ENCODE results near the gene ZNF580. TPM values are rescaled to one million over a fixed set of nuclear protein-coding genes. Genes with fewer than 3 reads are reported as not detected.

Gene ZNF580
- total and polyA plus RNA-seq, 9 donors: 14.5 to 70.6 (median 59.4) TPM

DNA sequence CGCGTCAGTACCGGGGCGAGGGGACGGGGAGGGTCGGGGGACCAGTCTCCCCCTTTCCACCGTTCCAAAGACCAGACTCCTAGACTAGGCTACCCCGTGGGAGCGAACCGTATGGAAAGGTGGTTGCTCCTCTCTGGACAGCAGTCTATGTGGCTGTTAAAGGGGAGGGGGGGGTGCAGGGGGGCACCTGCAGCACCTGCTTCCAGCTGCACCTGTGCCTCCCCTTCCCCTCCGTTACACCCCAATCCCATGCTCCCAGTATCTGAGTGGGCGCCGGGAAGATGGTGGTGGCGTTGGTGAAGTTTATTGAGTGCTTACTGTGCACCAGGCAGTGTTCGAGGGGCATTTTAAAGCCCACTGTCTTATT lies 40.2 kb upstream of the ZNF580 start:
- Histone ChIP-seq H3K27ac (peak overlapping the region; percentile 90 to 99), H3K4me1 (ENCODE audit: insufficient read depth) (peaks cover 2% of the 10 kb centered on the region), H3K36me3 (no peaks in the 10 kb centered on the region), H3K27me3 (no peaks in the 10 kb centered on the region), H3K4me3 (peak overlapping the region; percentile 96), H3K9me3 (no peaks in the 10 kb centered on the region)
- TF ChIP-seq EP300 (IDR thresholded peaks at IDR 0.05) (no peak), POLR2A (IDR thresholded peaks at IDR 0.05) (peak; percentile 17)
- no peak for DNase-seq
- intact Hi-C loops (cut with DNase I): no loop called here
- 3 to 5% (median 4%) methylated on average over 12 to 15 of the region's 15 CpGs for WGBS, 3 donors

DNA sequence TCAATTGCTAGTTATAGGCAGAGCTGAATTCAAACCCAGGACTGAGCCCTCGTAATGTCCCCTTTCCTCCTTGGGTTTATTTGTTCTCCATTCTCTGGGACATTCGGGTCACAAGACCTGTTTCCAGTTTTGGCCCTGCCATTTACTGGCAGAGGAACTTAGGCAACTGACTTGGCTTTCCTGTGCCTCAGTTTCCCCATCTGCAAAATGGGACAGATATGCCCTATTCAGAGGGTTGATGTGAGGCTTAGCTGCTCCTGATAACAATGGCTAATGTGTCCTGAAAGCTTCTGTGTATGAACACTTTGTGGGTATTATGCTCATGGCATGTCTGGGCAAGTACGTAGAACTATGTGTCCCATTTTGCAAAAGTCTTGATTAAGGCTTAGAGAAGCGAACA lies 39.7 kb upstream of the ZNF580 start:
- Histone ChIP-seq H3K27me3 (no peaks in the 10 kb centered on the region), H3K9me3 (no peaks in the 10 kb centered on the region), H3K4me3 (peak overlapping the region; percentile 96), H3K36me3 (no peaks in the 10 kb centered on the region), H3K27ac (peak overlapping the region in 1 of 2 donors; percentile 99), H3K4me1 (ENCODE audit: insufficient read depth) (peaks cover 2% of the 10 kb centered on the region)
- TF ChIP-seq POLR2A (IDR thresholded peaks at IDR 0.05): no peak
- TF ChIP-seq, protein P1, sequence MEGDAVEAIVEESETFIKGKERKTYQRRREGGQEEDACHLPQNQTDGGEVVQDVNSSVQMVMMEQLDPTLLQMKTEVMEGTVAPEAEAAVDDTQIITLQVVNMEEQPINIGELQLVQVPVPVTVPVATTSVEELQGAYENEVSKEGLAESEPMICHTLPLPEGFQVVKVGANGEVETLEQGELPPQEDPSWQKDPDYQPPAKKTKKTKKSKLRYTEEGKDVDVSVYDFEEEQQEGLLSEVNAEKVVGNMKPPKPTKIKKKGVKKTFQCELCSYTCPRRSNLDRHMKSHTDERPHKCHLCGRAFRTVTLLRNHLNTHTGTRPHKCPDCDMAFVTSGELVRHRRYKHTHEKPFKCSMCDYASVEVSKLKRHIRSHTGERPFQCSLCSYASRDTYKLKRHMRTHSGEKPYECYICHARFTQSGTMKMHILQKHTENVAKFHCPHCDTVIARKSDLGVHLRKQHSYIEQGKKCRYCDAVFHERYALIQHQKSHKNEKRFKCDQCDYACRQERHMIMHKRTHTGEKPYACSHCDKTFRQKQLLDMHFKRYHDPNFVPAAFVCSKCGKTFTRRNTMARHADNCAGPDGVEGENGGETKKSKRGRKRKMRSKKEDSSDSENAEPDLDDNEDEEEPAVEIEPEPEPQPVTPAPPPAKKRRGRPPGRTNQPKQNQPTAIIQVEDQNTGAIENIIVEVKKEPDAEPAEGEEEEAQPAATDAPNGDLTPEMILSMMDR (IDR thresholded peaks at IDR 0.05): no peak
- no peak for TF ChIP-seq EP300 (IDR thresholded peaks at IDR 0.05)
- no peak for DNase-seq
- intact Hi-C loops (cut with DNase I): no loop called here
- 83 to 86% (median 83%) methylated on average over 4 of the region's 4 CpGs for WGBS, 3 donors

DNA sequence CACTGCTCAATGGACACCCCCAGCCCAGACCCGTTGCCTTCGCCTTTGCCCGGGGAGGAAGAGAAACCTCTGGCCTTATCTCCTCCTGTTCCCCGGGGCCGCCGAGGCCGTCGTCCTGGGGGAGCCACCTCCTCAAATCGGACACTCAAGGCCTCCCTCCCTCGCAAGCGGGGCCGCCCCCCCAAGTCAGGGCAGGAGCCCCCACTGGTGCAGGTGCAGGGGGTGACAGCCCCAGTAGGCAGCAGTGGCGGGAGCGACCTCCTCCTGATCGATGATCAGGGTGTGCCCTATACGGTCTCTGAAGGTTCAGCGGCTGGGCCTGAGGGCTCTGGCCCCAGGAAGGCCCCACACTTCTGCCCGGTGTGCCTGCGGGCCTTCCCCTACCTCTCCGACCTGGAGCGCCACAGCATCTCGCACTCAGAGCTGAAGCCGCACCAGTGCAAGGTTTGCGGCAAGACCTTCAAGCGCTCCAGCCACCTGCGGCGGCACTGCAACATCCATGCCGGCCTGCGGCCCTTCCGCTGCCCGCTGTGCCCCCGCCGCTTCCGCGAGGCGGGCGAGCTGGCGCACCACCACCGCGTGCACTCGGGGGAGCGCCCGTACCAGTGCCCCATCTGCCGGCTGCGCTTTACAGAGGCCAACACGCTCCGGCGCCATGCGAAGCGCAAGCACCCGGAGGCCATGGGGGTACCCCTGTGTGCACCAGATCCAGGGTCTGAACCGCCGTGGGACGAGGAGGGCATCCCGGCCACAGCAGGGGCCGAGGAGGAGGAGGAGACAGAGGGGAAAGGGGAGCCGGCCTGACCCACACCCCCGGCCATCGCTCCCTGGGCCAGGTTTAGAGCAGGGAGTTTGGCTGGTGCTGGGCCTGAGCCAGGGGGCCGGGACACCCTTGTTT lies 38.4 kb upstream of the ZNF580 start:
- Histone ChIP-seq H3K4me3 (no peak overlapping the region), H3K27ac (no peak overlapping the region), H3K9me3 (no peaks in the 10 kb centered on the region), H3K36me3 (no peaks in the 10 kb centered on the region), H3K4me1 (ENCODE audit: insufficient read depth) (peaks cover 6% of the 10 kb centered on the region), H3K27me3 (no peaks in the 10 kb centered on the region)
- 92 to 94% (median 93%) methylated on average over 60 of the region's 60 CpGs for WGBS, 3 donors
- peak in 3 of 5 donors; percentile 59 to 63 (median 60) for DNase-seq
- intact Hi-C loops (cut with DNase I): no loop called here
- no peak for TF ChIP-seq EP300 (IDR thresholded peaks at IDR 0.05)
- TF ChIP-seq POLR2A (IDR thresholded peaks at IDR 0.05): no peak
- TF ChIP-seq, protein P1 (IDR thresholded peaks at IDR 0.05): no peak

DNA sequence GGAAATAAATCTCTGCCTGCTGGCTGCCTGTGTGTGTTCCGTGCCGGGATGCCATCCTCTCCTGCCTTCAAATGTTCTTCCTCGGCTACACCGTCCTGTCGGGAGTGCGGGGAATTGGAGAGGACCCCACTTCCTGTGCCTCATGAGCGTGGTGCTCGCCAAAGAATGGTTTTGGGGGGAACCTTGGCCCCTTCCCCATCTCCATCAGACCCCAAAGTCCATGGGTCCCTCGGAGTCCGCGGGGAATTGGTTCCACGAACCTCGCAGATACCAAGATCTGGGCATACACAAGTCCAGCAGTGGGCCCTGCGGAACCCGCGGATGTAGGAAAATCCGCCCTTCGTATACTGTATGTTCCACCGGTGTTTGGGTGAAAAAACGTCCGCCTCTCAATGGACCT lies 37.7 kb upstream of the ZNF580 start:
- WGBS, 3 donors: 88 to 93% (median 92%) methylated on average over 21 of the region's 21 CpGs
- TF ChIP-seq POLR2A (IDR thresholded peaks at IDR 0.05) (no peak), EP300 (IDR thresholded peaks at IDR 0.05) (no peak)
- TF ChIP-seq, protein P1 (IDR thresholded peaks at IDR 0.05): no peak
- no peak overlapping the region for H3K27ac ChIP-seq
- peak in 3 of 5 donors; percentile 50 to 56 (median 55) for DNase-seq
- no peaks in the 10 kb centered on the region for H3K9me3 ChIP-seq
- H3K4me3 ChIP-seq: no peak overlapping the region
- H3K27me3 ChIP-seq: no peaks in the 10 kb centered on the region
- H3K36me3 ChIP-seq: no peaks in the 10 kb centered on the region
- intact Hi-C loops (cut with DNase I): no loop called here
- H3K4me1 ChIP-seq (ENCODE audit: insufficient read depth): peaks cover 6% of the 10 kb centered on the region

Measured in ovary (tissue), 9 donors.